ENCODE results near the gene TMEM121. TPM values are rescaled to one million over a fixed set of nuclear protein-coding genes. Genes with fewer than 3 reads are reported as not detected.

Gene TMEM121
- total RNA-seq, 1 donor = 4.0 TPM

GRCh38 chr14:105499256-105500035, 26.9 kb upstream of the TMEM121 start:
- no peak for DNase-seq (ENCODE audit: low read depth)
- TF ChIP-seq CTCF (IDR thresholded peaks at IDR 0.05; ENCODE audit: insufficient read depth, low read length) = no peak
- H3K4me3 ChIP-seq (ENCODE audit: low read depth, low read length) = no peak overlapping the region

GRCh38 chr14:105500036-105500725, 26.2 kb upstream of the TMEM121 start:
- no peak for DNase-seq (ENCODE audit: low read depth)
- TF ChIP-seq CTCF (IDR thresholded peaks at IDR 0.05; ENCODE audit: insufficient read depth, low read length) = no peak

GRCh38 chr14:105500726-105501101, 25.7 kb upstream of the TMEM121 start:
- DNase-seq (ENCODE audit: low read depth) = no peak
- H3K4me3 ChIP-seq (ENCODE audit: low read depth, low read length) = no peak overlapping the region

More at GRCh38 chr14:105500036-105500725, 26.2 kb upstream of the TMEM121 start:
- no peak overlapping the region for H3K4me3 ChIP-seq (ENCODE audit: low read depth, low read length)

GRCh38 chr14:105501504-105502291, 24.7 kb upstream of the TMEM121 start:
- DNase-seq (ENCODE audit: low read depth) = no peak
- H3K4me3 ChIP-seq (ENCODE audit: low read depth, low read length) = no peak overlapping the region
- TF ChIP-seq CTCF (IDR thresholded peaks at IDR 0.05; ENCODE audit: insufficient read depth, low read length) = no peak

More at GRCh38 chr14:105500726-105501101, 25.7 kb upstream of the TMEM121 start:
- no peak for TF ChIP-seq CTCF (IDR thresholded peaks at IDR 0.05; ENCODE audit: insufficient read depth, low read length)

- TF ChIP-seq CTCF (IDR thresholded peaks at IDR 0.05; ENCODE audit: insufficient read depth, low read length) = no peak
- no peak for DNase-seq (ENCODE audit: low read depth)
- no peak overlapping the region for H3K4me3 ChIP-seq (ENCODE audit: low read depth, low read length)
Measured at GRCh38 chr14:105502446-105503295, 23.7 kb upstream of the TMEM121 start.

- H3K4me3 ChIP-seq (ENCODE audit: low read depth, low read length) = no peak overlapping the region
- no peak for TF ChIP-seq CTCF (IDR thresholded peaks at IDR 0.05; ENCODE audit: insufficient read depth, low read length)
- DNase-seq (ENCODE audit: low read depth) = no peak
Measured at GRCh38 chr14:105503296-105503640, 23.1 kb upstream of the TMEM121 start.
